Colonic mucosa (tissue), 4 donors: ENCODE measurements around the gene DNAH17. TPM values are rescaled to one million over a fixed set of nuclear protein-coding genes. Genes with fewer than 3 reads are reported as not detected.

Experiments
- DNase-seq: peaks from one replicate; pipeline ENCODE4 v3.0.0-alpha.2; 2020
- H3K27ac ChIP-seq: fragments of 200-600 bp; one replicate; pipeline ENCODE4 v1.8.0; 2021
- H3K27me3 ChIP-seq: fragments of 200-600 bp; one replicate; pipeline ENCODE4 v1.8.0; 2021
- H3K36me3 ChIP-seq: fragments of 200-600 bp; one replicate; pipeline ENCODE4 v1.8.0; 2021
- H3K4me1 ChIP-seq: fragments of 200-600 bp; one replicate; pipeline ENCODE4 v1.8.0; 2021; ENCODE audit warnings: mild to moderate bottlenecking
- H3K4me3 ChIP-seq: fragments of 200-600 bp; one replicate; pipeline ENCODE4 v1.8.0; 2021
- H3K9ac ChIP-seq, 2 donors: one replicate each; pipeline ENCODE4 v1.7.0; 2013; ENCODE audit warnings: control low read depth in 2 of 2, low read depth in 2 of 2, low read length in 2 of 2
- H3K9me3 ChIP-seq: fragments of 200-600 bp; one replicate; pipeline ENCODE4 v1.8.0; 2021
- intact Hi-C: fragments of 100-400 bp; cut with DNase I; formaldehyde crosslinking; loops from one replicate; pipeline ENCODE4 v1.14.1; 2022
- total RNA-seq, 2 donors: library from RNA; stranded (reverse); fragmentation: NEBNext Ultra II Directional in 1 of 2; extraction: Animal tissue kit (Norgen Biotek cat#: 25700) in 1 of 2; gene quantifications; one replicate each; pipeline ENCODE4 v1.2.1, GENCODE V29; 2021
- TF ChIP-seq, protein P1 (sequence below): fragments of 200-600 bp; IDR thresholded peaks from one replicate; pipeline ENCODE4 v1.8.0; 2022; ENCODE audit warnings: antibody characterized with exemption, mild to moderate bottlenecking
- donor health status: healthy.
- donor health status: DM: no; HTN: no; CAD: no.
- donor health status: DM: no; HTN: no; CAD: no.

Gene DNAH17
- total RNA-seq, 2 donors from 2014 or later = 0.05 to 0.19 TPM

DNA sequence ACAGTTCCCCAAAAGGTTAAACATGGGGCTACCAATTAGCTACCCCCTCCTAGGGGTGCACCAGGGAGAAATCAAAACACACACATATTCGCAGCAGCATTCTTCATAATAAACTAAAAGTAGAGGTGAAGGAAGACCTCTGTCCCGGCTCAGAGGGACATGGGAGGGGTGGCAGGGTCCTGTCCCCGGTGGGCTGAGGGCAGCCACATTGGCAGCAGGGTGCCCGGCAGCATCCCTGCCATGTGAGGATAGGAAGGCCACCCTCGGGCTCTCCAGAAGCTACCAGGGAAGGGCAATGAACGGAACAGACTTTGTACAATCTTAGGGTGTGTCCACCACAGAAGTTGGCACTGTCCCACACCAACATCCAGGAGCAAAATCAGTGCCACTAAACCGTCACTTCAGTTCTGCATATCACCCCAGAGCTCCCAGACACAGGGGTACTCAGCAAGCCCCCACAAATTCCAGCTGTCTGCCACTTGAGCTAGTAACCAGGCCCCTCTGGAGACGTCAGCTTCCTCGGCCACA, 3.1 kb upstream of the DNAH17 start:
- intact Hi-C loops = no loop called here
- peak; percentile 38 for DNase-seq
- TF ChIP-seq, protein P1, sequence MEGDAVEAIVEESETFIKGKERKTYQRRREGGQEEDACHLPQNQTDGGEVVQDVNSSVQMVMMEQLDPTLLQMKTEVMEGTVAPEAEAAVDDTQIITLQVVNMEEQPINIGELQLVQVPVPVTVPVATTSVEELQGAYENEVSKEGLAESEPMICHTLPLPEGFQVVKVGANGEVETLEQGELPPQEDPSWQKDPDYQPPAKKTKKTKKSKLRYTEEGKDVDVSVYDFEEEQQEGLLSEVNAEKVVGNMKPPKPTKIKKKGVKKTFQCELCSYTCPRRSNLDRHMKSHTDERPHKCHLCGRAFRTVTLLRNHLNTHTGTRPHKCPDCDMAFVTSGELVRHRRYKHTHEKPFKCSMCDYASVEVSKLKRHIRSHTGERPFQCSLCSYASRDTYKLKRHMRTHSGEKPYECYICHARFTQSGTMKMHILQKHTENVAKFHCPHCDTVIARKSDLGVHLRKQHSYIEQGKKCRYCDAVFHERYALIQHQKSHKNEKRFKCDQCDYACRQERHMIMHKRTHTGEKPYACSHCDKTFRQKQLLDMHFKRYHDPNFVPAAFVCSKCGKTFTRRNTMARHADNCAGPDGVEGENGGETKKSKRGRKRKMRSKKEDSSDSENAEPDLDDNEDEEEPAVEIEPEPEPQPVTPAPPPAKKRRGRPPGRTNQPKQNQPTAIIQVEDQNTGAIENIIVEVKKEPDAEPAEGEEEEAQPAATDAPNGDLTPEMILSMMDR = no peak
- no peak overlapping the region for H3K27ac ChIP-seq
- H3K4me1 ChIP-seq = no peaks in the 10 kb centered on the region
- no peaks in the 10 kb centered on the region for H3K9me3 ChIP-seq
- H3K27me3 ChIP-seq = no peaks in the 10 kb centered on the region
- H3K36me3 ChIP-seq = no peaks in the 10 kb centered on the region
- no peak overlapping the region for H3K4me3 ChIP-seq
- no peak overlapping the region for H3K9ac ChIP-seq

DNA sequence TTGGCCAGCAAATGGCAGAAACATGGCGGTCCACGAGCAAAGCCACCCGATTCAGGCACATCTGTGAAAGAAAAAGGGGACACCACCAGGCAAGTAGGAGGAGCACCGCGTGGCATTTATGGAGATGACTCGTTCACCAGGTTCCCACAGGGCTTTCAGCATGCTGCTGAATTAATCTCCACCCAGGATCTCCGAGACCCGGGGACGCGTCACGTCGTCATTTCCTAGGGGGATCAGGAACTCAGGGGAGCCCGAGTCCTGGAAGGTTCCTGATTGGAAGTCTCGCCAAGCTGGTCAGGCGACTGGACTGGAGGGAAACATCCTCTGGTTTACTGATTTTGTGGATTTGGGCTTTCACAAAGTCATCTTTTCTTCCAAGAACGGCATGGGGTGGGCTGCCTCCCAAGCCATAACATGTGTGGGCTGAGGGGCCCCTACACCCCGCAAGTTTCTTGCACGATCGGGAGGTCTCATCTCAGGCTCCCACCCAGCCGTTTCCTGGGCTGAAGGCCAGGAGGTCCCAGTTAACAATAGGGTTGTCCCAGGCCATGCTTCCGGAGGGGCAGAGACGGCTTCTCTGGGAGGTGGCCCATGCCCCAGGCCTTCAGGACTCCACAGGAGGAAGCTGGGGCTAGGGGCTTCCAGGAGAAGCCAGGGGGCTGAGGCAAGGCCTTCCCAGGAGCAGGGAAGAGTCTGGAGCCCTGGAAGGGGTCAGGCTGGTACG, 645 bp downstream of the DNAH17 start:
- TF ChIP-seq, protein P1 = no peak
- H3K4me1 ChIP-seq = no peaks in the 10 kb centered on the region

DNA sequence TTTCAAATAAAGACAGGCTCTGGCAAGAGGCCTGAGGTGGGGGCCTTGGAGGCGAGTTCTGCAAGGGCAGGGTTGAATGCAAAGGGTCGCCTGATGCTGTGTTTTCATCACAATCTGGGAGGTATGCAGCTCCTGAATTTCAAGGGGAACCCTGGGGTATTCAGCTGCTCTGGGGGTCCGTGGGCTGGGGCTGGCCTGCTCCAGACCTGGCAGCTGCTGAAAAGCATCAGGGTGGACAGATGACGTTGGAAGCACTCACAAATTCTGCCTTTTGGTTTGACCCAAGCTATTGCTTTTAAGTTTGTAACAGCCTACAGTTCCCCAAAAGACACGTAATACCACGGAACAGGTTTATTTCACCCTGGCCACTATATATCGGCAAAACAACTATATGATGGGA, 1.3 kb downstream of the DNAH17 start:
- intact Hi-C loops = no loop called here
- no peaks in the 10 kb centered on the region for H3K4me1 ChIP-seq
- TF ChIP-seq, protein P1 = no peak
- H3K27me3 ChIP-seq = no peaks in the 10 kb centered on the region
- H3K4me3 ChIP-seq = no peak overlapping the region
- no peaks in the 10 kb centered on the region for H3K9me3 ChIP-seq
- H3K9ac ChIP-seq = no peak overlapping the region
- DNase-seq = no peak
- H3K36me3 ChIP-seq = no peaks in the 10 kb centered on the region
- H3K27ac ChIP-seq = no peak overlapping the region

More for the DNA sequence above, 645 bp downstream of the DNAH17 start:
- Histone ChIP-seq H3K9ac (no peak overlapping the region), H3K27ac (no peak overlapping the region), H3K4me3 (no peak overlapping the region), H3K36me3 (no peaks in the 10 kb centered on the region), H3K27me3 (no peaks in the 10 kb centered on the region), H3K9me3 (no peaks in the 10 kb centered on the region)
- no peak for DNase-seq
- intact Hi-C loops = no loop called here

DNA sequence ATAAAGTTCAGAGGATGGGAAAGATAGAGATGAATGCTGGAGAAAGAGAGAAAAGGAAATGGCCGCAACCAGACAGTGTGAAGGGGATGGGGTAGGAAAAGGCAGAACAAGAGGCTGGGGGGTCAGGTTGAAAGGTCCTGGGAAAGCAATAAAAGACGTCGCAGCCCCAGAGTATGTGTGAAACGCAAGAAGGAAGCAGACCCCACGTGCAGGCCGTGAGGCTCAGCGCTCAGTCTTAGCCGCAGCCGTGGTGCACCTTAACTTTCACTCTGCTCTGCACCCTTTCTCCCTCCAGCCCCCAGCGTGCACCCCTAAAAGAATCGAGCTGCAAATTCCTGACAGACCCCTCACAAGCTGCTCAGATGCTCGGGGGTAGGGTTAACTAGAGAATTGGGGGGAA, 1.9 kb downstream of the DNAH17 start:
- H3K9ac ChIP-seq = no peak overlapping the region
- no peak overlapping the region for H3K27ac ChIP-seq
- H3K4me1 ChIP-seq = no peaks in the 10 kb centered on the region
- DNase-seq = no peak
- TF ChIP-seq, protein P1 = no peak
- H3K4me3 ChIP-seq = no peak overlapping the region
- intact Hi-C loops = no loop called here
- H3K36me3 ChIP-seq = no peaks in the 10 kb centered on the region
- H3K9me3 ChIP-seq = no peaks in the 10 kb centered on the region
- H3K27me3 ChIP-seq = no peaks in the 10 kb centered on the region

DNA sequence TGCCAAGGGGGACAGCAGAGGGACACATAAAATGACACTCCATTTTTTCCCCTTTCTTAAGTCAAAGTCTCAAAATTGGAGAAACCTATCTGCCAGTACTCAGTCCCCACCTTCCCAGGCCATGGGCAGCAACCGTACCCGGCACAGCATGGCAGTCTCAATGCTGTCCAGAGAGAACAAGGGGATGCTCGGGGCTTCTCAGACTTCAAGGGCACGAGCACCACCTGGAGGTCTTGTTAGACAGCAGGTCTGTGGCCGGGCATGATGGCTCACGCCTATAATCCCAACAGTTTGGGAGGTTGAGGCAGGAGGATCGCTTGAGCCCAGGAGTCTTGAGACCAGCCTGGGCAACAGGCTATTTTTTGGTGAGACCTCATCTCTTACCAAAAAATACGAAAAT, 3.2 kb downstream of the DNAH17 start:
- intact Hi-C loops = no loop called here
- DNase-seq = no peak
- H3K27me3 ChIP-seq = no peaks in the 10 kb centered on the region
- no peaks in the 10 kb centered on the region for H3K36me3 ChIP-seq
- H3K27ac ChIP-seq = no peak overlapping the region
- H3K9me3 ChIP-seq = no peaks in the 10 kb centered on the region
- no peaks in the 10 kb centered on the region for H3K4me1 ChIP-seq
- TF ChIP-seq, protein P1 = no peak
- no peak overlapping the region for H3K9ac ChIP-seq
- no peak overlapping the region for H3K4me3 ChIP-seq
